Posterior vena cava (tissue), 2 donors: ENCODE data around the gene UCN. TPM values are rescaled to one million over a fixed set of nuclear protein-coding genes. Genes with fewer than 3 reads are reported as not detected.
"Not testable (repeated sequence)": the region's sequence is repeated elsewhere in the genome, so short reads cannot be mapped to it uniquely, and the experiment has no call there.

Experiments
- DNase-seq: peaks from one replicate; pipeline ENCODE4 v3.0.0-alpha.2; 2020; ENCODE audit warnings: low spot score
- intact Hi-C, 2 donors: fragments of 100-400 bp; cut with DNase I; formaldehyde crosslinking; loops; one replicate each; pipeline versions ENCODE4 v1.14.1 to v1.14.2; 2022 to 2023
- total RNA-seq, 2 donors: library from RNA; stranded (reverse); fragmentation: NEBNext Ultra II Directional; extraction: Animal tissue kit (Norgen Biotek cat#: 25700); gene quantifications; one replicate each; pipeline ENCODE4 v1.2.1, GENCODE V29; 2021
- donor health status: DM: yes; HTN: yes; CAD: no.
- donor health status: DM: yes; HTN: yes; CAD: no.

Gene UCN
- total RNA-seq, 2 donors from 2014 or later, result 0.95 to 1.2 TPM

- intact Hi-C loops, result not testable (repeated sequence)
- DNase-seq, result peak; percentile 4
Observed at GRCh38 chr2:27268296-27268695, 39.9 kb downstream of the UCN start.

- DNase-seq, result no peak
- intact Hi-C loops, result no loop called here
Observed at GRCh38 chr2:27265536-27265870, 42.7 kb downstream of the UCN start.

DNA sequence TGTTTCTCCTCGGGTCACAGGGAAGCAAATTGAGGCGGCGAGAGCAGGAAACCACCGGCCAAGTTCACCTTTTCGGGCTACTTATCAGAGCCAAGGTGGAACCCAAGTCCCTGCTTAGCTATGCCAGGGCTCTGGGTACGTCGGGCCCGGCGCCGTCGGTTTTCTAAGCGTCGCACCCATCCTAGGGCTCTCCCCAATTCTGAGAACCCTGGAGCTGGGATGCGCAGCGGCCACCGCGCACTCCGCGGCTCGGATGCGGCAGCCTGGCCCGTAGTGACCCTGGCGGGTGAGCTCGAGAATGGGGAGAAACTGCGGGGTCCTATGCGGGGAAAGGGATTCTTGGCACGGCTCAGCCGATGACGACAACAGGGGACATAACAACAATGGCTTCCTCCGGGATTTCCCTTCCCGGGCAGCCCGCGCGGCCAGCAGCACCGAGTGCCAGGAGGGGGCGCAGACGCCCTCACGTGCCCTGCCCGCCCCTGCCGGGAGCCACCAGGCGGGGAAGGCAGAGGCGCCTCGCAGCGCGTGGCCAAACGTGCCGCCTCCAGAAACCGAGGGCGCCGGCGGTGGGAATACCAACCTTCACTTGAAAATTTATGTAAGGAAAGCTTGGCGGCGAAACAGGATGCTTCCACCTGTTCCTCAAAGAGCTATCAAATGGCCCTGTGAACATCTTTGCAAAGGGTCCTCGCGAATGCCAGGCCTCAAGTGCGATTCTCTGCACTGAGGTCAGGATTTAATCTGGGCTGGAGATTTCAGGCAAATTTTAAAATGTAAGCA lies 43.3 kb downstream of the UCN start:
- DNase-seq, result peak; percentile 87

DNA sequence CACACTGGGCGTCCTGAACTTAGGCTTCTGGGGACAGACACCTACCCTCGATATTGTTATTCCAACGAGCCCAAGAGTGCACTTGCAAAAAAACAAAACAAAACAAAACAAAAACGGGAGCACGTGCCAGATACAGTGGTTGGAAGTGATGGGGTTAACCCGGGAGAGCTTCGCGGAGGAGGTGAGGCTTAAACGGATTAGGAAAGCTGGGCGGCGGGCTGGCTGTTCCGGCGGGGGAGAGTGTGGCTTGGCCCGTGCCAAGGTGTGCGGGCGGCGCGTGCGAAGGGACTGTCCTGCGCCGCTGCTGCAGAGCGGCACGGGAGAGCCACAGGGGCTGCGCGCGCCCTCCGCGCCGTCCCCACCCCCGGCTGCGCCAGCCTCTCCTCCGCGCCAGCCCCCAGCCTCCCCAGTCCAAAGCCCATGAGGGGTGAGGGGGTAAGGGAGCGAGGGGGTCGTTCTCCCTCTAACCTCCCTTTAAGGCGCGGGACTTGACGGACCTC lies 43.9 kb downstream of the UCN start:
- intact Hi-C loops, result no loop called here
- no peak for DNase-seq

More for the DNA sequence above, 43.3 kb downstream of the UCN start:
- intact Hi-C loops, result no loop called here

DNA sequence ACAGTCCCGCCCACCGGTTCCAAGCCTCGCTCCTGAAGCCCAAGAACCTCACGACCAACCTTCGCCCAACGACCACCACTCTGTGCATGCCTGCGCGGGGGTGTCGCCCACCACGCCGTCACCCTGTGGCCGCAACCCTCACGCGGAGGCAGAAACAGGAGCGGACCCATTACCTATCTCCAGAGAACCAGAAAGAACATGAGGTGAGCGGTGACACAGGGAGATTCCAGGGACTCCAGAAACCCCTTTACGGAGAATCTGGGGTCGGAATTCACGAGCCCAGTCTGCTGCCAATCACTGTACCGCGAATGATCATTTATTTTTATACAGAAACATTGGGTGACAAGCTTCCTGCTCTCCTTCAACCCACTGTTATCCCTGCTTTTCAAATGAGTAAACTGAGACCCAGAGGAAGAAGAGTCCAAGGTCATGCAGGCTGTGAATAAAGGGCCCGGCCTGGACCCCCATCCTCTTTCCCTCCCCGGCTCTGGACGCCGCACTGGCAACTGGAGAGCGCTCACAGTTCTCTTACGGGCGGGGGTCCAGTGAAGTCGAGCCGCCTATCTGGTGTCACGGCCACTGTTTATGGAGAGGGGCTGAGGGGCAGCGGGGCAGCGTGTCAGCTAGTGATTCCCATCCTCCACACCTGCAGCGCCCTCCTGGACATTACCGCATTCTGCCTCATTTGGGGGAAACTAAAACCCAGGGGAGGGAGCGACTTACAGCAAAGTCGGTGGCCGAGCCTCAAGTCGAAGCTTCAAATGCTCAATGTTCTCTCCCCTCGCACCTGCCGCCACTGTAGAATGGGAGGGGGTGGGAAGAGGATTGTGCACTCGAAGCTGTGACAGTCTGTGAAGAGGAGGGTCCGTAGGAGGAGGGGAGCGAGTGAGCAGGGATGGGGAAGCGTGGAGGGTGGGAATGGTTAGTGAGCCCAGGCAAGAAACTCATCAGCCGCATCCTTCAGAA lies 44.7 kb downstream of the UCN start:
- intact Hi-C loops, result no loop called here

GRCh38 chr2:27262379-27263286 lies 45.6 kb downstream of the UCN start, which contains the start of gene SLC30A3:
Gene SLC30A3 (minus strand): TSS chr2:27263047. CDS start chr2:27262906, 141 bp downstream.
- peak; percentile 88 for DNase-seq
- intact Hi-C loops, result no loop called here

More for the DNA sequence above, 44.7 kb downstream of the UCN start:
- DNase-seq, result peak; percentile 64

DNA sequence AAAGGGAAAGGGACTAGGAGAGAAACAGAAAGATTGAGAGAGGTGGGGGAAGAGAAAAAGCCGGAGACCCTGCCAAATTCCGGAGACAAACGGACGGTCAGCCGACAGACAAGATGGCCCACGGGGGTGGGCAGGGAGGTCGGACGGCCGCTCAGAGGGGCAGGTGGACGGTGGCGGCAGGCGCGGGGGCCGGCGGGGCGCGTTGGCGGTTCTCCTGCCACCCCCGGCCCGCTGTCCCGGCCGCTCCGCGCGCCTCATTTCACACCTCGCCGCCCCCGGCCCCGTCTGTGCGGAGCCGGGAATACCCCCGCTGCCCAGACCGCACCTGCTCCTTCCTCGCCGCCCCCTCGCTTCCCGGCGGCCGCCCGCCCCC lies 46.3 kb downstream of the UCN start:
- peak; percentile 59 for DNase-seq
- intact Hi-C loops, result loop anchor here in 1 of 2 donors (1.0 kb wide), 1 partner anchor 126 kb away; no protein-coding TSS in a partner anchor

DNA sequence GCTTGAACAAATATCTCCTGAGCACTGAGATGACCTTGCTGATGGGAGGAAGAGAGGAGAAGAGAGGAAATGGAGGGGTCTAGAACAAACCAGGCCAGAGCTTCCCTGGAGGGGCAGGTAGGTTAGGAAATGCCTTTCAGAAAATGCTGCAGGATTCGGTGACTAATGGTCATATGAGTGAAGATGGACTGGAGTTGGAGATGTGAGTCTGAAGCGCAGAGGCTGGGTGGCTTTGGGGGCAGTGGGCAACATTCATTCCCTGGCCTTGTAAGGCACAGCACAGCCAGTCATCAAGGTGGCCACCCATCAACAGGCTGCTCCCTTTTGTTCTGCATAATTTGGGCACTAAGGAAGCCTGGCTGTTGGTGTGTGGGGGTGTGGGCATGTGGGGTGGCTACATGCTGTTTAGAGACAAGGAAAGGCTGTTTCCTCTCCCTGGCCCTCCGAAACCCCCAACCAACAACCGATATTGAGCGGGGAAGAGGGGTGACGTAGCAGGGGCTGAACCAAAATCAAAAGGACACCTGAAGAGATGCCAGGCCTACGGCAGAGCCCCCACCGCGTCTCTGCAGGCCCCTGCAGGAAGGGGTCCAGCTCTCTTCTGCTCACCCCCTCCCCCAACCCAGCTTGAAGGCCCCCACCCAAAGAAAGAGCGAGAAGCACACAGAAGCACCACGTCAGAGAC lies 46.9 kb downstream of the UCN start:
- peak; percentile 67 for DNase-seq
- intact Hi-C loops, result loop anchor here in 1 of 2 donors (1.0 kb wide), 1 partner anchor 125 kb away; no protein-coding TSS in a partner anchor

GRCh38 chr2:27258051-27258450 lies 50.2 kb downstream of the UCN start:
- intact Hi-C loops, result no loop called here
- DNase-seq, result no peak

Other genes with a start within 250 kb of the UCN start
- 100 to 1,000 TPM; 222 to 314 TPM for gene OST4, start 236.8 kb downstream of the UCN start, total RNA-seq
- 100 to 1,000 TPM; 178 to 323 TPM for gene EMILIN1, start 229.8 kb downstream of the UCN start, total RNA-seq
- gene KHK, start 221.7 kb downstream of the UCN start, total RNA-seq, result 1 to 10 TPM; 5.7 to 7.8 TPM
- 10 to 100 TPM; 25.8 to 27.8 TPM for gene CGREF1, start 189.3 kb downstream of the UCN start, total RNA-seq
- gene ABHD1, start 184.6 kb downstream of the UCN start, total RNA-seq, result under 1 TPM; 0.37 to 0.48 TPM
- 10 to 100 TPM; 90.7 to 92.3 TPM for gene PREB, start 173.8 kb downstream of the UCN start, total RNA-seq
- gene PRR30, start 169.0 kb downstream of the UCN start, total RNA-seq, result not detected
- gene TCF23, start 159.4 kb downstream of the UCN start, total RNA-seq, result 10 to 100 TPM in 1 of 2 donors, 1 to 10 TPM in 1; 5.0 to 10.7 TPM
- gene ATRAID, start 96.4 kb downstream of the UCN start, total RNA-seq, result 100 to 1,000 TPM in 1 of 2 donors, 10 to 100 TPM in 1; 76.1 to 116 TPM
- 10 to 100 TPM; 15.3 to 16.8 TPM for gene SLC5A6, start 96.2 kb downstream of the UCN start, total RNA-seq
- gene CAD, start 91.1 kb downstream of the UCN start, total RNA-seq, result 10 to 100 TPM; 20.1 to 27.4 TPM
- gene SLC30A3, start 45.4 kb downstream of the UCN start, total RNA-seq, result 1 to 10 TPM in 1 of 2 donors, under 1 TPM in 1; 0.24 to 1.4 TPM
- 1 to 10 TPM in 1 of 2 donors, under 1 TPM in 1; 0.19 to 1.0 TPM for gene DNAJC5G, start 33.0 kb downstream of the UCN start, total RNA-seq
- gene TRIM54, start 26.0 kb downstream of the UCN start, total RNA-seq, result under 1 TPM; 0.32 to 0.52 TPM
- gene MPV17, start 14.7 kb upstream of the UCN start, total RNA-seq, result 10 to 100 TPM; 59.3 to 69.0 TPM
- 10 to 100 TPM; 36.9 to 41.3 TPM for gene GTF3C2, start 48.3 kb upstream of the UCN start, total RNA-seq
- 10 to 100 TPM; 30.1 to 36.2 TPM for gene EIF2B4, start 61.9 kb upstream of the UCN start, total RNA-seq
- gene SNX17, start 62.2 kb upstream of the UCN start, total RNA-seq, result 10 to 100 TPM; 76.4 to 85.3 TPM
- 10 to 100 TPM; 15.6 to 15.7 TPM for gene ZNF513, start 72.3 kb upstream of the UCN start, total RNA-seq
- 10 to 100 TPM; 38.8 to 41.6 TPM for gene PPM1G, start 101.1 kb upstream of the UCN start, total RNA-seq
- 10 to 100 TPM; 72.9 to 88.1 TPM for gene NRBP1, start 120.2 kb upstream of the UCN start, total RNA-seq
- 1 to 10 TPM in 1 of 2 donors, under 1 TPM in 1; 0.46 to 1.4 TPM for gene KRTCAP3, start 133.9 kb upstream of the UCN start, total RNA-seq
- gene IFT172, start 181.3 kb upstream of the UCN start, total RNA-seq, result 10 to 100 TPM; 15.8 to 23.4 TPM
- gene FNDC4, start 186.8 kb upstream of the UCN start, total RNA-seq, result 10 to 100 TPM; 11.7 to 22.1 TPM
- 1 to 10 TPM in 1 of 2 donors, under 1 TPM in 1; 0.65 to 2.9 TPM for gene GCKR, start 188.4 kb upstream of the UCN start, total RNA-seq